WTC11 (cell line): Measurements from ENCODE around the gene RXFP2. TPM values are rescaled to one million over a fixed set of nuclear protein-coding genes. Genes with fewer than 3 reads are reported as not detected.

ENCODE experiments used
- ATAC-seq: fragments of 200-7000 bp; cut with Tn5 transposase; 2 replicates; pipeline ENCODE4 v1.10.0; 2021; ENCODE audit warnings: mild to moderate bottlenecking, moderate library complexity
- CTCF ChIA-PET: fragments of 300-600 bp; sonication (Branson Sonifier 250); formaldehyde crosslinking; loops from one replicate; lab custom pipeline; 2021; ENCODE audit warnings: antibody characterized with exemption; lab: Charles Lee
- POLR2A ChIA-PET: fragments of 350-600 bp; sonication (Branson Sonifier 250); formaldehyde crosslinking; loops from one replicate; lab custom pipeline; 2021; ENCODE audit warnings: antibody characterized with exemption; lab: Charles Lee
- DNase-seq: peaks from one replicate; pipeline ENCODE4 v3.0.0; 2021; ENCODE audit warnings: low spot score
- H3K27ac Mint-ChIP-seq: 2 replicates; pipeline ENCODE4 v1.8.0; 2021; ENCODE audit warnings: mixed read lengths
- H3K27me3 Mint-ChIP-seq: 2 replicates; pipeline ENCODE4 v1.8.0; 2021; ENCODE audit warnings: low read depth, mild to moderate bottlenecking, moderate library complexity, mixed read lengths
- H3K36me3 Mint-ChIP-seq: 2 replicates; pipeline ENCODE4 v1.8.0; 2021; ENCODE audit warnings: mixed read lengths
- H3K4me1 Mint-ChIP-seq: 2 replicates; pipeline ENCODE4 v1.8.0; 2022; ENCODE audit warnings: mixed read lengths
- H3K4me3 Mint-ChIP-seq: 2 replicates; pipeline ENCODE4 v1.8.0; 2021; ENCODE audit warnings: mild to moderate bottlenecking, moderate library complexity, mixed read lengths
- H3K9me3 Mint-ChIP-seq: 2 replicates; pipeline ENCODE4 v1.8.0; 2021; ENCODE audit warnings: mixed read lengths
- ATF1 ChIP-seq: sonication (generic); formaldehyde crosslinking; IDR thresholded peaks from 2 replicates; pipeline ENCODE4 v1.8.1; 2023; ENCODE audit warnings: mild to moderate bottlenecking, moderate library complexity, missing genetic modification reagents
- ATF3 ChIP-seq: sonication (generic); formaldehyde crosslinking; conservative IDR thresholded peaks from 2 replicates; pipeline ENCODE4 v1.8.1; 2022; ENCODE audit warnings: mild to moderate bottlenecking, missing genetic modification reagents
- CTCF ChIP-seq: fragments of 200-600 bp; IDR thresholded peaks from 2 replicates; pipeline ENCODE4 v1.8.0; 2022; ENCODE audit warnings: antibody characterized with exemption
- ERG ChIP-seq: fragments of 250-450 bp; sonication (Bioruptor Pico); IDR thresholded peaks from 2 replicates; pipeline ENCODE4 v1.8.0; 2021; ENCODE audit warnings: mild to moderate bottlenecking
- IRF2 ChIP-seq: sonication (generic); formaldehyde crosslinking; IDR thresholded peaks from 2 replicates; pipeline ENCODE4 v1.8.0; 2022; ENCODE audit warnings: low read depth, missing genetic modification reagents, borderline replicate concordance
- TEAD4 ChIP-seq: sonication (generic); formaldehyde crosslinking; IDR thresholded peaks from 2 replicates; pipeline ENCODE4 v1.8.0; 2022; ENCODE audit warnings: mild to moderate bottlenecking, missing genetic modification reagents
- USF1 ChIP-seq: sonication (generic); formaldehyde crosslinking; IDR thresholded peaks from 2 replicates; pipeline ENCODE4 v1.8.0; 2022; ENCODE audit warnings: mild to moderate bottlenecking, missing genetic modification reagents
- ZBTB21 ChIP-seq: sonication (generic); formaldehyde crosslinking; IDR thresholded peaks from 2 replicates; pipeline ENCODE4 v1.8.1; 2023; ENCODE audit warnings: mild to moderate bottlenecking, missing genetic modification reagents, borderline replicate concordance
- ZBTB43 ChIP-seq: sonication (generic); formaldehyde crosslinking; IDR thresholded peaks from 2 replicates; pipeline ENCODE4 v1.8.1; 2023; ENCODE audit warnings: mild to moderate bottlenecking, missing genetic modification reagents
- ZNF219 ChIP-seq: sonication (generic); formaldehyde crosslinking; IDR thresholded peaks from 2 replicates; pipeline ENCODE4 v1.8.0; 2023; ENCODE audit warnings: missing genetic modification reagents, mild to moderate bottlenecking, borderline replicate concordance
- ZNF232 ChIP-seq: sonication (generic); formaldehyde crosslinking; IDR thresholded peaks from 2 replicates; pipeline ENCODE4 v1.8.0; 2022; ENCODE audit warnings: mild to moderate bottlenecking, missing genetic modification reagents
- ZNF416 ChIP-seq: fragments of 250-450 bp; sonication (Bioruptor Pico); IDR thresholded peaks from 2 replicates; pipeline ENCODE4 v1.9.0; 2021; ENCODE audit warnings: mild to moderate bottlenecking, inconsistent platforms
- ZNF425 ChIP-seq: fragments of 250-450 bp; sonication (Bioruptor Pico); conservative IDR thresholded peaks from 2 replicates; pipeline ENCODE4 v1.9.0; 2021; ENCODE audit warnings: mild to moderate bottlenecking
- ZNF532 ChIP-seq: fragments of 250-450 bp; sonication (Bioruptor Pico); IDR thresholded peaks from 2 replicates; pipeline ENCODE4 v1.9.0; 2021; ENCODE audit warnings: mild to moderate bottlenecking, borderline replicate concordance
- ZNF671 ChIP-seq: fragments of 250-450 bp; sonication (Bioruptor Pico); IDR thresholded peaks from 2 replicates; pipeline ENCODE4 v1.8.0; 2021; ENCODE audit warnings: mild to moderate bottlenecking
- total RNA-seq: library from RNA; stranded (reverse); gene quantifications from 3 replicates; pipeline ENCODE4 v1.2.3, GENCODE V29; 2021

Gene RXFP2
- total RNA-seq, 1 experiment from 2014 or later, result not detected

GRCh38 chr13:31772231-31772630 is 32.9 kb downstream of the RXFP2 start:
- no peak for TF ChIP-seq ZNF232 (CRISPR knock-in tag)
- no peaks in the 10 kb centered on the region for H3K27me3 Mint-ChIP-seq
- no peaks in the 10 kb centered on the region for H3K36me3 Mint-ChIP-seq
- H3K27ac Mint-ChIP-seq, result no peak overlapping the region
- ATAC-seq (no peak), DNase-seq (no peak)
- H3K4me1 Mint-ChIP-seq, result no peaks in the 10 kb centered on the region
- no peaks in the 10 kb centered on the region for H3K9me3 Mint-ChIP-seq
- ChIA-PET CTCF (no interaction called here), POLR2A (no interaction called here)
- H3K4me3 Mint-ChIP-seq, result no peak overlapping the region

GRCh38 chr13:31773538-31773937 is 34.2 kb downstream of the RXFP2 start:
- Mint-ChIP-seq H3K9me3 (no peaks in the 10 kb centered on the region), H3K27me3 (no peaks in the 10 kb centered on the region), H3K4me3 (no peak overlapping the region), H3K4me1 (no peaks in the 10 kb centered on the region), H3K27ac (no peak overlapping the region), H3K36me3 (no peaks in the 10 kb centered on the region)
- TF ChIP-seq ZNF671 (CRISPR knock-in tag) (no peak), CTCF (no peak), ZBTB43 (no peak), ZNF425 (no peak), ZNF532 (CRISPR knock-in tag) (no peak), ERG (no peak), TEAD4 (CRISPR knock-in tag) (no peak), IRF2 (CRISPR knock-in tag) (no peak), USF1 (no peak), ZNF416 (CRISPR knock-in tag) (no peak), ZNF219 (CRISPR knock-in tag) (no peak), ATF1 (CRISPR knock-in tag) (no peak), ATF3 (CRISPR knock-in tag) (no peak), ZBTB21 (no peak)
- ATAC-seq (no peak), DNase-seq (no peak)
- POLR2A ChIA-PET, result no interaction called here
- CTCF ChIA-PET, result no interaction called here
